Heart left ventricle (tissue), 16 donors: Measurements from ENCODE around the gene WDR7. TPM values are rescaled to one million over a fixed set of nuclear protein-coding genes. Genes with fewer than 3 reads are reported as not detected.

Experiments
- ATAC-seq, 4 donors: fragments of 200-7000 bp; cut with Tn5 transposase; one replicate each; pipeline ENCODE4 v1.9.1; 2020 to 2022; ENCODE audit warnings: moderate library complexity in 4 of 4, mild to moderate bottlenecking in 3 of 4, moderate number of reproducible peaks in 1 of 4
- DNase-seq, 5 donors: peaks; one replicate each; pipeline ENCODE4 v3.0.0-alpha.2; 2020
- H3K27ac ChIP-seq, 12 donors: fragments of 200-600 bp; sonication (generic) in 4 of 12; one replicate each; pipeline versions ENCODE4 v1.5.0 to v1.8.0; 2016 to 2022; ENCODE audit warnings: mild to moderate bottlenecking in 2 of 12
- H3K27me3 ChIP-seq, 9 donors: fragments of 200-600 bp; sonication (generic) in 2 of 9; one replicate each; pipeline versions ENCODE4 v1.5.1 to v1.8.0; 2016 to 2022; ENCODE audit warnings: mild to moderate bottlenecking in 3 of 9
- H3K36me3 ChIP-seq, 9 donors: fragments of 200-600 bp; sonication (generic) in 2 of 9; one replicate each; pipeline versions ENCODE4 v1.5.0 to v1.8.0; 2018 to 2022; ENCODE audit warnings: mild to moderate bottlenecking in 2 of 9
- H3K4me1 ChIP-seq, 12 donors: fragments of 200-600 bp; sonication (generic) in 4 of 12; one replicate each; pipeline versions ENCODE4 v1.5.0 to v1.8.0; 2016 to 2022; ENCODE audit warnings: mild to moderate bottlenecking in 3 of 12
- H3K4me3 ChIP-seq, 12 donors: fragments of 200-600 bp; sonication (generic) in 4 of 12; one replicate each; pipeline versions ENCODE4 v1.5.0 to v1.8.0; 2017 to 2022; ENCODE audit warnings: mild to moderate bottlenecking in 9 of 12, moderate library complexity in 4 of 12
- H3K9me3 ChIP-seq, 12 donors: fragments of 200-600 bp; sonication (generic) in 4 of 12; one replicate each; pipeline versions ENCODE4 v1.5.0 to v1.8.0; 2016 to 2022; ENCODE audit warnings: mild to moderate bottlenecking in 1 of 12
- POLR2A ChIP-seq, 2 donors: fragments of 450-650 bp; IDR thresholded peaks; one replicate each; pipeline ENCODE4 v1.6.1; 2017; ENCODE audit warnings: antibody characterized with exemption in 2 of 2, mild to moderate bottlenecking in 2 of 2, moderate library complexity in 2 of 2
- WGBS, 4 donors: extraction: QIAGEN DNeasy Blood & Tissue Kit in 2 of 4; methylation state at CpG; one replicate each; pipeline versions ENCODE4 v1.1.5 to v1.1.7; 2013 to 2018; 5-methylcytosine and 5-hydroxymethylcytosine counted together
- intact Hi-C, 10 donors: fragments of 100-400 bp; cut with DNase I; formaldehyde crosslinking; loops; one replicate each; pipeline versions ENCODE4 v1.11.1 to v1.14.2; 2022
- polyA plus RNA-seq, 2 donors: library from polyadenylated mRNA; stranded (reverse); fragments of 200-250 nt; gene quantifications; one replicate each; pipeline ENCODE4 v1.2.3, GENCODE V29; 2013
- total RNA-seq, 9 donors: library from RNA; depleted of rRNA in 2 of 9; stranded (reverse); fragments of >200 nt in 2 of 9; fragmentation: NEBNext Ultra II Directional in 3 of 9; extraction: Animal tissue kit (Norgen Biotek cat#: 25700) in 3 of 9; gene quantifications; one replicate each; pipeline versions ENCODE4 v1.1.0 to v1.2.4, GENCODE V29; 2016 to 2023
- TF ChIP-seq, protein P1 (sequence below), 12 donors: fragments of 200-600 bp; sonication (generic) in 4 of 12; IDR thresholded peaks; one replicate each; pipeline versions ENCODE4 v1.5.0 to v1.8.0; 2018 to 2022; ENCODE audit warnings: antibody characterized with exemption in 12 of 12, mild to moderate bottlenecking in 5 of 12
- donor health status: ischemic (EF 13 %, LVEDD 7.1; RV severe dilation, severe dysfunction).
- donor health status: healthy with polysubstance abuse.
- donor health status: DM: no; HTN: yes; CAD: no.
- donor health status: DM: no; HTN: no; CAD: no.
- donor health status: ischemic (EF 25% LVEDD 6.9; RV normal size, moderate dysfunction).
- donor health status: ischemic (EF 25% LVEDD 5.7; RV mildly dilated, moderate dysfunction).
- donor health status: healthy.
- donor health status: DM: yes; HTN: yes; CAD: no.
- donor health status: ischemic (EF 35%, LVEDD 5.7; RV mildly dilated, moderate dysfunction).
- donor health status: nonischemic (EF 11% LVEDD 7.7; RV severe dilation, severe dysfunction).
- donor health status: DM: yes; HTN: yes; CAD: no.
- donor health status: PGD.
- donor health status: ischemic (EF 29% LVEDD 5.4; RV normal size, mild dysfunction).
- donor health status: nonischemic (EF 23%, LVEDD 6.1; RV moderate dilation, normal function).

The WDR7 gene
- total and polyA plus RNA-seq, 11 donors: 4.3 to 33.6 (median 26.6) TPM

GRCh38 chr18:56711708-56712445, 60.7 kb downstream of the WDR7 start:
- no peaks in the 10 kb centered on the region for H3K9me3 ChIP-seq
- ATAC-seq (no peak), DNase-seq (no peak)
- TF ChIP-seq, protein P1, sequence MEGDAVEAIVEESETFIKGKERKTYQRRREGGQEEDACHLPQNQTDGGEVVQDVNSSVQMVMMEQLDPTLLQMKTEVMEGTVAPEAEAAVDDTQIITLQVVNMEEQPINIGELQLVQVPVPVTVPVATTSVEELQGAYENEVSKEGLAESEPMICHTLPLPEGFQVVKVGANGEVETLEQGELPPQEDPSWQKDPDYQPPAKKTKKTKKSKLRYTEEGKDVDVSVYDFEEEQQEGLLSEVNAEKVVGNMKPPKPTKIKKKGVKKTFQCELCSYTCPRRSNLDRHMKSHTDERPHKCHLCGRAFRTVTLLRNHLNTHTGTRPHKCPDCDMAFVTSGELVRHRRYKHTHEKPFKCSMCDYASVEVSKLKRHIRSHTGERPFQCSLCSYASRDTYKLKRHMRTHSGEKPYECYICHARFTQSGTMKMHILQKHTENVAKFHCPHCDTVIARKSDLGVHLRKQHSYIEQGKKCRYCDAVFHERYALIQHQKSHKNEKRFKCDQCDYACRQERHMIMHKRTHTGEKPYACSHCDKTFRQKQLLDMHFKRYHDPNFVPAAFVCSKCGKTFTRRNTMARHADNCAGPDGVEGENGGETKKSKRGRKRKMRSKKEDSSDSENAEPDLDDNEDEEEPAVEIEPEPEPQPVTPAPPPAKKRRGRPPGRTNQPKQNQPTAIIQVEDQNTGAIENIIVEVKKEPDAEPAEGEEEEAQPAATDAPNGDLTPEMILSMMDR (IDR thresholded peaks at IDR 0.05): no peak
- TF ChIP-seq POLR2A (IDR thresholded peaks at IDR 0.05): no peak
- peaks cover 0 to 7% (median 0%) of the 10 kb centered on the region in 12 donors for H3K4me1 ChIP-seq
- H3K4me3 ChIP-seq: no peak overlapping the region
- no peaks in the 10 kb centered on the region for H3K36me3 ChIP-seq
- no peak overlapping the region for H3K27ac ChIP-seq
- H3K27me3 ChIP-seq: no peaks in the 10 kb centered on the region
- intact Hi-C loops: no loop called here
- 86 to 93% (median 88%) methylated on average over 2 of the region's 2 CpGs for WGBS, 4 donors

- intact Hi-C loops: no loop called here
These were observed 61.6 kb downstream of the WDR7 start for GRCh38 chr18:56712761-56713160.

DNA sequence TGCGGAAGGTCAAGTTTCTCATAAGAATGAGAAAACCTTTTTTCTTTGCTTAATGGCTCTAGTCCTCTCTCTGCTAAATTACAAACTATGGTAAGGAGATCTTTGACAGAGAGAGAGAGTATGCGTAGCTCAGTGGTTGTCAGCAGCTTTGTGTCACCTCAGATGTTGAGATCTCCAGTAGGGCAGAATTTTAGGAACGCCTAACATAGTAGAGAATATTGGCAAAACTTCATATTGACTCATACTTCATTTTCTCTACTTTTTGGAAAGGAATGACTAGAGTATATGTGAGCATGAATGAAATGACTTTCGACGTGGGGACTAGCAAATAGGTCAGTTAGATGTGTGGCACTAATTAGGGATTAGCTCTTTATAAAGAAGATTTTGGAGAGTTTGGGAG, 64.0 kb downstream of the WDR7 start:
- 82 to 94% (median 91%) methylated on average over 5 of the region's 5 CpGs for WGBS, 4 donors
- H3K9me3 ChIP-seq: no peaks in the 10 kb centered on the region
- no peak for ATAC-seq
- peaks cover 0 to 22% (median 9%) of the 10 kb centered on the region in 9 donors for H3K36me3 ChIP-seq
- H3K4me3 ChIP-seq: no peak overlapping the region
- H3K4me1 ChIP-seq: peaks cover 0 to 7% (median 0%) of the 10 kb centered on the region in 12 donors
- no peak overlapping the region for H3K27ac ChIP-seq
- H3K27me3 ChIP-seq: no peaks in the 10 kb centered on the region
- TF ChIP-seq POLR2A (IDR thresholded peaks at IDR 0.05): no peak
- TF ChIP-seq, protein P1 (IDR thresholded peaks at IDR 0.05): no peak
- intact Hi-C loops: no loop called here
- DNase-seq: no peak

More at GRCh38 chr18:56712761-56713160, 61.6 kb downstream of the WDR7 start:
- Histone ChIP-seq H3K27ac (no peak overlapping the region), H3K36me3 (peaks cover 0 to 4% (median 0%) of the 10 kb centered on the region in 9 donors), H3K27me3 (no peaks in the 10 kb centered on the region), H3K4me3 (no peak overlapping the region), H3K4me1 (peaks cover 0 to 7% (median 0%) of the 10 kb centered on the region in 12 donors), H3K9me3 (no peaks in the 10 kb centered on the region)
- TF ChIP-seq, protein P1 (IDR thresholded peaks at IDR 0.05): no peak
- no peak for TF ChIP-seq POLR2A (IDR thresholded peaks at IDR 0.05)
- ATAC-seq (no peak), DNase-seq (no peak)
- 93 to 99% (median 97%) methylated on average over 3 of the region's 3 CpGs for WGBS, 4 donors

DNA sequence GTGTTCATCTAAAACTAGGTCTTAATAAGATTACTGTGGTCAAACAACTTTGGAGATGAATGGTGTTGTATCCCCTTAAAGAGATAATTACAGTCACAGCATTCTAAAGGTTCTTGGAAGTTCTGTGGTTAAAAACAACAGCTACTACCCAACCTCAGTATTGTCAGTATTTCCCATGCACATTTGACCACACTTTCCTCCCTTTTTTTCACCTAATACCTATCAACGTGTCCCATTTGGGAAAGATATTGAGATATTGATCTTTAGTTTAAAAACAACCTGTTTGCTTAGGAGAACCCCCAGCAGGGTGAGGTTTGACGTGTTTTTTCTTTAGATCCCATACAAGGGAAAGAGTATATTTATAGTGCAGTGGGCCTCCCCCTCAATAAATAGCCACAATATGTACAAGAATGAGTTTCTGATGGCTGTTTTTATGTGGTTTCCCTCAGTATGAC, 65.6 kb downstream of the WDR7 start:
- TF ChIP-seq, protein P1 (IDR thresholded peaks at IDR 0.05): no peak
- TF ChIP-seq POLR2A (IDR thresholded peaks at IDR 0.05): no peak
- Histone ChIP-seq H3K4me3 (no peak overlapping the region), H3K9me3 (no peaks in the 10 kb centered on the region), H3K4me1 (peaks cover 0 to 7% (median 0%) of the 10 kb centered on the region in 12 donors), H3K36me3 (peaks cover 0 to 29% (median 14%) of the 10 kb centered on the region in 9 donors), H3K27me3 (no peaks in the 10 kb centered on the region), H3K27ac (no peak overlapping the region)
- DNase-seq (no peak), ATAC-seq (no peak)
- 83 to 87% (median 85%) methylated on average over 2 of the region's 2 CpGs for WGBS, 4 donors
- intact Hi-C loops: no loop called here
